ENCODE data around the gene FANCD2OS. TPM values are rescaled to one million over a fixed set of nuclear protein-coding genes. Genes with fewer than 3 reads are reported as not detected.

The FANCD2OS gene, protein sequence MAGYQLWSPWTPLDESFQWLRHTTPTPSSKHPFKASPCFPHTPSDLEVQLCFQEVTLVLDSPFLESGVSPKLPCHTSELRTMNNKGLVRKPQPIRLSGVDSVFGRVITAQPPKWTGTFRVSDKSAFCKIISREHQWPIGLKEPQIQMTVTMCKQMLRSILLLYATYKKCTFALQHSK
- not detected for total RNA-seq

DNA sequence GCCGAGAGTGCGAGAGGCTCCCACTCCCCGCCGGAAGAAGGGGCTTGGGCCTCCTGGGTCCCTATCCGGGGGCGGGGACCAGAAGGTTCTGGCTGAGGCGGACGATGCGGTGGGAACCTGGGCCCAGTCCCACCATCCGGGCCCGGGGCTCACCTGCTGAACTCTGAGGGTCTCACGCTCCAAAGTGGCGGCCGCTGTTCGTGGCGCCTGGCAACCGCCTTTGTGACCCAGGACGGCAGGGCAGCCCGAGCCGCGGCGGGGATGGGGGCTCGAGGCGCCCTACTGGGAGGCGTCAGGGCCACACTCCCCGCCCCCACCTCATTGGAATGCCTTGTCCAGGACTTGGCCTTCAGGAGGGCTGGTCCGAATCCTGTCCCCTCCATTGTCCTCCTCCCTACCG is at the start of gene FANCD2OS:
Gene FANCD2OS, minus strand, starts transcription at position 165 of the 400 bp plus-strand sequence. CDS start 3,481 bp downstream, outside the sequence.
- H3K4me3 ChIP-seq (ENCODE audit: low read depth, poor library complexity, severe bottlenecking), result no peak within 1 kb of the TSS
- no peak for TF ChIP-seq POLR2A (IDR thresholded peaks at IDR 0.05)
- no peak for TF ChIP-seq CTCF (IDR thresholded peaks at IDR 0.05)
- DNase-seq (ENCODE audit: low spot score in 2 of 2), result no peak
- 76 to 92% methylated on average over 2 to 28 of the region's 28 CpGs for WGBS, 2 donors
- intact Hi-C loops (cut with DNase I; ENCODE audit: low total_unique reads), result no loop called here

DNA sequence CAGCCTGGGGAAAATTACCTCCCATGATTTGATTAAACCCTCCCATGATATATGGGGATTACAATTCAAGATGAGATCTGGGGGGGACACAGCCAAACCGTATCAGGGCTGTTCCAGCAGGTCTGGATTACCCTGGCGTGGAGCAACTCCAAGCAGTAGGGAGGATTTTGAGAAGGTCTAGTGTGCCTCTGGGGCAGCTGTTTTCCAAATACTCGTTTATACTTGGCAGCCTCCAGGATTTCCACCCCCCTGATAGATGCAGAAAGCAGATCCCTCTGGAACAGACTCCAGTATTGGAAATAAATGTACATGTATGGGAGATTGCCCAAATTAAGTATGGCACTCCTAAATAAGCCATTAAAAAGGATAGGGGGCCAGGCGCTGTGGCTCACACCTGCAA is 49.0 kb upstream of the FANCD2OS start:
- H3K4me3 ChIP-seq (ENCODE audit: low read depth, poor library complexity, severe bottlenecking), result no peak overlapping the region
- DNase-seq (ENCODE audit: low spot score in 2 of 2), result no peak
- 48 to 57% methylated on average over 4 of the region's 4 CpGs for WGBS, 2 donors
- TF ChIP-seq CTCF (IDR thresholded peaks at IDR 0.05) (no peak), POLR2A (IDR thresholded peaks at IDR 0.05) (no peak)
- intact Hi-C loops (cut with DNase I; ENCODE audit: low total_unique reads), result no loop called here

- intact Hi-C loops (cut with DNase I; ENCODE audit: low total_unique reads), result no loop called here
- 98 to 99% methylated on average over 4 of the region's 4 CpGs for WGBS, 2 donors
- TF ChIP-seq CTCF (IDR thresholded peaks at IDR 0.05), result no peak
- TF ChIP-seq POLR2A (IDR thresholded peaks at IDR 0.05), result no peak
- no peak for DNase-seq (ENCODE audit: low spot score in 2 of 2)
- H3K4me3 ChIP-seq (ENCODE audit: low read depth, poor library complexity, severe bottlenecking), result no peak overlapping the region
These were observed 47.6 kb upstream of the FANCD2OS start for GRCh38 chr3:10155658-10156057.

- H3K4me3 ChIP-seq (ENCODE audit: low read depth, poor library complexity, severe bottlenecking), result no peak overlapping the region
- intact Hi-C loops (cut with DNase I; ENCODE audit: low total_unique reads), result no loop called here
- no peak for DNase-seq (ENCODE audit: low spot score in 2 of 2)
- WGBS, 2 donors, result 90 to 91% methylated on average over 4 of the region's 4 CpGs
- TF ChIP-seq CTCF (IDR thresholded peaks at IDR 0.05), result no peak
- no peak for TF ChIP-seq POLR2A (IDR thresholded peaks at IDR 0.05)
These were observed 47.0 kb upstream of the FANCD2OS start for GRCh38 chr3:10155123-10155472.

DNA sequence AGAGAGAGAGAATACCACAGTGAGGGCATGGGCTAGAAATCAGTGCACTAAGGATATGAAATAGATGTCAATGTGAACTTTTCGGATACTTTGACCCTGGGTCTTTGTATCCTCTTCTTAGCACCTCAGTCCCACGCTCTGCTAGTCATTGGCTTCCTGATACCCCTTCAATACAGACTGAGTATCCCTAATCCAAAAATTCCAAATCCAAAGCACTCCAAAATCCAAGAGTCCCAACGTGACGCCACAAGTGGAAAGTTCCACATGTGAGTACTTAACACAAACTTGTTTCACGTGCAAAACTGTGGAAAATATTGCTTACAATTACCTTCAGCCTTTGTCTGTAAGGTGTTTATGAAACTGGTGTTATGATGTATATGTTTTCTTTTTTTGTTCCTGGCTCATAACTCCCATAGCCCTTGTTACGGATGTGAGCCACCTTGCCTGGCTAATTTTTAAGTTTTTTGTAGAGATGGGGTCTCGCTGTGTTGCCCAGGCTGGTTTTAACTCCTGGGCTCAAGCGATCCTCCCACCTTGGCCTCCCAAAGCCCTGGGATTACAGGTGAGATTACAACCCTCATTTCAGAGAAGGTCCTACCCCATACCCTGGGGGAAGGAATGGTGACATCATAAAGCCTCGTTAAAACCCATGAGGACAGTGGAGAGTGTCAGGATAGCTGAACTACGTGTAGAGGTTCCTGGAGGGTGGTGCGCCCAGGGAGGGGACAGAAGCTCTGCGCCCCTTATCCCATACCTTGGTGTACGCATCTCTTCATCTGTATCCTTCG is 46.5 kb upstream of the FANCD2OS start:
- TF ChIP-seq POLR2A (IDR thresholded peaks at IDR 0.05), result no peak
- TF ChIP-seq CTCF (IDR thresholded peaks at IDR 0.05), result no peak
- WGBS, 2 donors, result 85 to 88% methylated on average over 14 of the region's 14 CpGs
- no peak overlapping the region for H3K4me3 ChIP-seq (ENCODE audit: low read depth, poor library complexity, severe bottlenecking)
- no peak for DNase-seq (ENCODE audit: low spot score in 2 of 2)
- intact Hi-C loops (cut with DNase I; ENCODE audit: low total_unique reads), result no loop called here
